Activated CD4-positive, alpha-beta T cell treated with anti-CD3 and anti-CD28 coated beads, Interleukin-2, amount 50 U/mL, for 16 hours (primary cell): ENCODE results near the gene SLC27A3.

Experiments
- DNase-seq: peaks from one replicate; pipeline ENCODE4 v3.0.0-alpha.2; 2020

SLC27A3 gene

GRCh38 chr1:153801028-153801625 lies 25.9 kb downstream of the SLC27A3 start:
- DNase-seq, result no peak

GRCh38 chr1:153801786-153802697 lies 26.8 kb downstream of the SLC27A3 start:
- no peak for DNase-seq

DNA sequence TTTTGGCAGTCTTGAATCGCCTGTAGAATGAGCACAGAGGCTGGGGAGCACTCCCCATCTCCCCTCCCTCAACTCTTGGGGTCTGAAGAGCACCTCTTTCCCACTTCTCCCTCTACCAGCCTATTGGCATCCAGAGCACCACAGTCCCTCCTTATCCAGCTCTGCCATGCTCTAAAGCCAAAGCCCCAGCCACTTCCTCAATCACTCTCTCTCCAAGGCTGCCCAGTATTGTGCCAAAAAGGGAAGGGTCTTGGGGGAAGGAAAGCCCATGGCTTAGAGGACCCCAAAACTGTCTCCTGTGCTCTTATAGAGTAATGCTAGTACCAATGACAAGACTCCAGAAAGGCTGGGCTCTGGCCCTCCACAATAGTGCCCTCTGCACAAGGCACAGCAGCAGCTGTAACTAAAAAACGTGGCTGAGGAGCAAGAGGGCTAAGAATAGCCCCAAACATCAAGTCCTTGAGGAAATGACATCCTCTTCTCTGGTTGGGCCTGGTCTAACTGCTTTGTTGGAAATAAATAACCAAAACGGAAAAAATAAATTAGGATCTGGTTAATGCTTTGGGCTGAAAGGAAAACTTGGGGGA lies 28.4 kb downstream of the SLC27A3 start:
- no peak for DNase-seq

- no peak for DNase-seq
These were observed 28.9 kb downstream of the SLC27A3 start for GRCh38 chr1:153804112-153804511.

- peak; percentile 82 for DNase-seq
These were observed 30.0 kb downstream of the SLC27A3 start for GRCh38 chr1:153805042-153805745.

- no peak for DNase-seq
These were observed 30.9 kb downstream of the SLC27A3 start for GRCh38 chr1:153805886-153806719.

GRCh38 chr1:153816283-153816889 lies 41.2 kb downstream of the SLC27A3 start:
- DNase-seq, result no peak

GRCh38 chr1:153818876-153819275 lies 43.7 kb downstream of the SLC27A3 start:
- no peak for DNase-seq

- no peak for DNase-seq
These were observed 52.2 kb downstream of the SLC27A3 start for GRCh38 chr1:153827168-153827964.
